ENCODE data around the gene TRAPPC2L.

The TRAPPC2L gene

GRCh38 chr16:88856828-88857727, at the start of gene TRAPPC2L, which contains the start of gene GALNS:
TRAPPC2L (plus strand) TSS chr16:88857127; CDS start chr16:88857151, 24 bp downstream.
GALNS (minus strand) TSS chr16:88856947; CDS start chr16:88856877, 70 bp downstream.
- ChIA-PET CTCF (interaction anchor here (0.5 to 1.0 kb wide), 5 partner anchors 7 to 400 kb away, joined by 3 to 4 read pairs (median 3); partner anchors contain the start of gene PABPN1L), POLR2A (interaction anchor here (0.7 to 1.9 kb wide), 8 partner anchors 11 to 319 kb away, joined by 3 to 16 read pairs (median 4); partner anchors contain the start of genes APRT and CDT1)
- peak; percentile 100 for DNase-seq (ENCODE audit: extremely low spot score)
- TF ChIP-seq SUZ12 (IDR thresholded peaks at IDR 0.05), result no peak
- TF ChIP-seq NFRKB (IDR thresholded peaks at IDR 0.05), result no peak
- TF ChIP-seq LEF1 (IDR thresholded peaks at IDR 0.05; ENCODE audit: borderline replicate concordance), result no peak
- 0 out of 2 replicates have a peak, but pooled peaks have one; percentile 27 for TF ChIP-seq L3MBTL2 (conservative IDR thresholded peaks at IDR 0.05)
- TF ChIP-seq PKNOX1 (IDR thresholded peaks at IDR 0.05), result no peak

GRCh38 chr16:88807142-88807625, 49.7 kb upstream of the TRAPPC2L start:
- no peak for DNase-seq (ENCODE audit: extremely low spot score)
- CTCF ChIA-PET, result interaction anchor here (0.8 kb wide), 1 partner anchor 1112 kb away, joined by 3 read pairs; the partner anchor contains the start of gene MC1R
- POLR2A ChIA-PET, result no interaction called here
- TF ChIP-seq TARDBP (IDR thresholded peaks at IDR 0.05) (no peak), CTBP1 (IDR thresholded peaks at IDR 0.05; ENCODE audit: borderline replicate concordance) (no peak), SUZ12 (IDR thresholded peaks at IDR 0.05) (no peak), L3MBTL2 (conservative IDR thresholded peaks at IDR 0.05) (no peak), FOXM1 (IDR thresholded peaks at IDR 0.05; ENCODE audit: borderline replicate concordance) (no peak), SP1 (IDR thresholded peaks at IDR 0.05) (no peak), NFRKB (IDR thresholded peaks at IDR 0.05) (no peak), ELF4 (IDR thresholded peaks at IDR 0.05) (no peak; the same call in 1 of the 2 replicates), ZNF384 (IDR thresholded peaks at IDR 0.05) (no peak), BHLHE40 (IDR thresholded peaks at IDR 0.05; ENCODE audit: borderline replicate concordance) (no peak), LEF1 (IDR thresholded peaks at IDR 0.05; ENCODE audit: borderline replicate concordance) (no peak), FOXK2 (IDR thresholded peaks at IDR 0.05) (no peak), ARNT (IDR thresholded peaks at IDR 0.05) (no peak), HDGF (IDR thresholded peaks at IDR 0.05; ENCODE audit: borderline replicate concordance) (no peak), PKNOX1 (IDR thresholded peaks at IDR 0.05) (no peak), FOXA1 (IDR thresholded peaks at IDR 0.05) (no peak)

- POLR2A ChIA-PET, result interaction anchor here (1.1 to 2.0 kb wide), 2 partner anchors 28 to 71 kb away, joined by 3 to 8 read pairs; no protein-coding TSS in a partner anchor
- no peak for DNase-seq (ENCODE audit: extremely low spot score)
- CTCF ChIA-PET, result no interaction called here
- TF ChIP-seq SUZ12 (IDR thresholded peaks at IDR 0.05) (no peak), NFRKB (IDR thresholded peaks at IDR 0.05) (no peak), L3MBTL2 (conservative IDR thresholded peaks at IDR 0.05) (no peak), FOXM1 (IDR thresholded peaks at IDR 0.05; ENCODE audit: borderline replicate concordance) (no peak), BHLHE40 (IDR thresholded peaks at IDR 0.05; ENCODE audit: borderline replicate concordance) (no peak), SP1 (IDR thresholded peaks at IDR 0.05) (no peak), PKNOX1 (IDR thresholded peaks at IDR 0.05) (no peak), TARDBP (IDR thresholded peaks at IDR 0.05) (no peak), ZNF384 (IDR thresholded peaks at IDR 0.05) (no peak), HDGF (IDR thresholded peaks at IDR 0.05; ENCODE audit: borderline replicate concordance) (no peak), FOXA1 (IDR thresholded peaks at IDR 0.05) (no peak), ARNT (IDR thresholded peaks at IDR 0.05) (no peak), LEF1 (IDR thresholded peaks at IDR 0.05; ENCODE audit: borderline replicate concordance) (no peak), FOXK2 (IDR thresholded peaks at IDR 0.05) (no peak), ELF4 (IDR thresholded peaks at IDR 0.05) (no peak), CTBP1 (IDR thresholded peaks at IDR 0.05; ENCODE audit: borderline replicate concordance) (no peak)
Observed at GRCh38 chr16:88807626-88808453, 49.1 kb upstream of the TRAPPC2L start.

- ChIA-PET POLR2A (interaction anchor here (0.6 to 4.8 kb wide), 14 partner anchors 9 to 408 kb away, joined by 3 to 64 read pairs (median 4); partner anchors contain the start of genes GALNS, TRAPPC2L and ZNF778), CTCF (interaction anchor here (0.8 to 1.9 kb wide), 3 partner anchors 9 to 72 kb away, joined by 3 to 6 read pairs (median 4); no protein-coding TSS in a partner anchor)
- TF ChIP-seq FOXK2 (IDR thresholded peaks at IDR 0.05), result no peak
- DNase-seq (ENCODE audit: extremely low spot score), result no peak
Observed at GRCh38 chr16:88809068-88809675, 47.8 kb upstream of the TRAPPC2L start.

GRCh38 chr16:88809676-88810165, 47.2 kb upstream of the TRAPPC2L start:
- no peak for DNase-seq (ENCODE audit: extremely low spot score)

More at GRCh38 chr16:88809676-88810165, 47.2 kb upstream of the TRAPPC2L start:
- ChIA-PET POLR2A (interaction anchor here (0.8 to 4.8 kb wide), 14 partner anchors 10 to 408 kb away, joined by 3 to 64 read pairs (median 4); partner anchors contain the start of genes GALNS, TRAPPC2L and ZNF778), CTCF (interaction anchor here (0.8 to 1.9 kb wide), 3 partner anchors 10 to 72 kb away, joined by 3 to 6 read pairs (median 4); no protein-coding TSS in a partner anchor)
- TF ChIP-seq ELF4 (IDR thresholded peaks at IDR 0.05), result no peak; the same call in 1 of the 2 replicates
- TF ChIP-seq CTBP1 (IDR thresholded peaks at IDR 0.05; ENCODE audit: borderline replicate concordance), result no peak
- TF ChIP-seq ZNF384 (IDR thresholded peaks at IDR 0.05), result no peak
- no peak for TF ChIP-seq NFRKB (IDR thresholded peaks at IDR 0.05)
- no peak for TF ChIP-seq FOXK2 (IDR thresholded peaks at IDR 0.05)
- TF ChIP-seq TARDBP (IDR thresholded peaks at IDR 0.05), result no peak
- TF ChIP-seq HDGF (IDR thresholded peaks at IDR 0.05; ENCODE audit: borderline replicate concordance), result no peak
- no peak for TF ChIP-seq BHLHE40 (IDR thresholded peaks at IDR 0.05; ENCODE audit: borderline replicate concordance)
- TF ChIP-seq SUZ12 (IDR thresholded peaks at IDR 0.05), result no peak
- no peak for TF ChIP-seq LEF1 (IDR thresholded peaks at IDR 0.05; ENCODE audit: borderline replicate concordance)
- no peak for TF ChIP-seq FOXA1 (IDR thresholded peaks at IDR 0.05)
- TF ChIP-seq L3MBTL2 (conservative IDR thresholded peaks at IDR 0.05), result no peak
- no peak for TF ChIP-seq PKNOX1 (IDR thresholded peaks at IDR 0.05)
- TF ChIP-seq SP1 (IDR thresholded peaks at IDR 0.05), result no peak
- no peak for TF ChIP-seq FOXM1 (IDR thresholded peaks at IDR 0.05; ENCODE audit: borderline replicate concordance)
- TF ChIP-seq ARNT (IDR thresholded peaks at IDR 0.05), result no peak

All from HEK293T (cell line).